WTC11 (cell line): ENCODE data around the gene RRP12. TPM values are rescaled to one million over a fixed set of nuclear protein-coding genes. Genes with fewer than 3 reads are reported as not detected.
"Not testable (repeated sequence)": the region's sequence is repeated elsewhere in the genome, so short reads cannot be mapped to it uniquely, and the experiment has no call there.

Experiments
- ATAC-seq: fragments of 200-7000 bp; cut with Tn5 transposase; 2 replicates; pipeline ENCODE4 v1.10.0; 2021; ENCODE audit warnings: mild to moderate bottlenecking, moderate library complexity
- CTCF ChIA-PET: fragments of 300-600 bp; sonication (Branson Sonifier 250); formaldehyde crosslinking; loops from one replicate; lab custom pipeline; 2021; ENCODE audit warnings: antibody characterized with exemption; lab: Charles Lee
- POLR2A ChIA-PET: fragments of 350-600 bp; sonication (Branson Sonifier 250); formaldehyde crosslinking; loops from one replicate; lab custom pipeline; 2021; ENCODE audit warnings: antibody characterized with exemption; lab: Charles Lee
- DNase-seq: peaks from one replicate; pipeline ENCODE4 v3.0.0; 2021; ENCODE audit warnings: low spot score
- H3K27ac Mint-ChIP-seq: 2 replicates; pipeline ENCODE4 v1.8.0; 2021; ENCODE audit warnings: mixed read lengths
- H3K27me3 Mint-ChIP-seq: 2 replicates; pipeline ENCODE4 v1.8.0; 2021; ENCODE audit warnings: low read depth, mild to moderate bottlenecking, moderate library complexity, mixed read lengths
- H3K36me3 Mint-ChIP-seq: 2 replicates; pipeline ENCODE4 v1.8.0; 2021; ENCODE audit warnings: mixed read lengths
- H3K4me1 Mint-ChIP-seq: 2 replicates; pipeline ENCODE4 v1.8.0; 2022; ENCODE audit warnings: mixed read lengths
- H3K4me3 Mint-ChIP-seq: 2 replicates; pipeline ENCODE4 v1.8.0; 2021; ENCODE audit warnings: mild to moderate bottlenecking, moderate library complexity, mixed read lengths
- H3K9me3 Mint-ChIP-seq: 2 replicates; pipeline ENCODE4 v1.8.0; 2021; ENCODE audit warnings: mixed read lengths
- ATF1 ChIP-seq: sonication (generic); formaldehyde crosslinking; IDR thresholded peaks from 2 replicates; pipeline ENCODE4 v1.8.1; 2023; ENCODE audit warnings: mild to moderate bottlenecking, moderate library complexity, missing genetic modification reagents
- ELF4 ChIP-seq: sonication (generic); formaldehyde crosslinking; IDR thresholded peaks from 2 replicates; pipeline ENCODE4 v1.8.1; 2022; ENCODE audit warnings: low read depth, mild to moderate bottlenecking, moderate library complexity, missing genetic modification reagents
- ETV6 ChIP-seq: sonication (generic); formaldehyde crosslinking; IDR thresholded peaks from 2 replicates; pipeline ENCODE4 v1.8.1; 2022; ENCODE audit warnings: mild to moderate bottlenecking, missing genetic modification reagents
- FOXJ3 ChIP-seq: sonication (generic); formaldehyde crosslinking; IDR thresholded peaks from 2 replicates; pipeline ENCODE4 v1.9.0; 2021; ENCODE audit warnings: missing genetic modification reagents, mild to moderate bottlenecking, borderline replicate concordance
- FOXP4 ChIP-seq: sonication (generic); formaldehyde crosslinking; IDR thresholded peaks from 2 replicates; pipeline ENCODE4 v1.8.0; 2022; ENCODE audit warnings: mild to moderate bottlenecking, missing genetic modification reagents
- JUN ChIP-seq: sonication (generic); formaldehyde crosslinking; IDR thresholded peaks from 2 replicates; pipeline ENCODE4 v1.8.0; 2023; ENCODE audit warnings: mild to moderate bottlenecking, missing genetic modification reagents
- NFE2L1 ChIP-seq: sonication (generic); formaldehyde crosslinking; IDR thresholded peaks from 2 replicates; pipeline ENCODE4 v1.8.1; 2023; ENCODE audit warnings: missing genetic modification reagents
- NR3C1 ChIP-seq: sonication (generic); formaldehyde crosslinking; conservative IDR thresholded peaks from 2 replicates; pipeline ENCODE4 v1.8.1; 2023; ENCODE audit warnings: low read depth, mild to moderate bottlenecking, missing genetic modification reagents
- PRRX2 ChIP-seq: fragments of 250-450 bp; sonication (Bioruptor Pico); IDR thresholded peaks from 2 replicates; pipeline ENCODE4 v1.8.0; 2021; ENCODE audit warnings: mild to moderate bottlenecking
- RELA ChIP-seq: sonication (generic); formaldehyde crosslinking; IDR thresholded peaks from 2 replicates; pipeline ENCODE4 v1.8.1; 2022; ENCODE audit warnings: missing genetic modification reagents, mild to moderate bottlenecking, borderline replicate concordance
- SMAD3 ChIP-seq: sonication (generic); formaldehyde crosslinking; IDR thresholded peaks from 2 replicates; pipeline ENCODE4 v1.8.0; 2022; ENCODE audit warnings: missing genetic modification reagents, mild to moderate bottlenecking, borderline replicate concordance
- USF1 ChIP-seq: sonication (generic); formaldehyde crosslinking; IDR thresholded peaks from 2 replicates; pipeline ENCODE4 v1.8.0; 2022; ENCODE audit warnings: mild to moderate bottlenecking, missing genetic modification reagents
- ZBTB21 ChIP-seq: sonication (generic); formaldehyde crosslinking; IDR thresholded peaks from 2 replicates; pipeline ENCODE4 v1.8.1; 2023; ENCODE audit warnings: mild to moderate bottlenecking, missing genetic modification reagents, borderline replicate concordance
- ZNF263 ChIP-seq: sonication (generic); formaldehyde crosslinking; IDR thresholded peaks from 2 replicates; pipeline ENCODE4 v1.8.1; 2022; ENCODE audit warnings: low read depth, mild to moderate bottlenecking, moderate library complexity, missing genetic modification reagents
- total RNA-seq: library from RNA; stranded (reverse); gene quantifications from 3 replicates; pipeline ENCODE4 v1.2.3, GENCODE V29; 2021
- TF ChIP-seq, protein P1 (sequence below): sonication (generic); formaldehyde crosslinking; IDR thresholded peaks from 2 replicates; pipeline ENCODE4 v1.8.0; 2022; ENCODE audit warnings: missing genetic modification reagents

Gene RRP12
- total RNA-seq, 1 experiment from 2014 or later, result 56.6 TPM

DNA sequence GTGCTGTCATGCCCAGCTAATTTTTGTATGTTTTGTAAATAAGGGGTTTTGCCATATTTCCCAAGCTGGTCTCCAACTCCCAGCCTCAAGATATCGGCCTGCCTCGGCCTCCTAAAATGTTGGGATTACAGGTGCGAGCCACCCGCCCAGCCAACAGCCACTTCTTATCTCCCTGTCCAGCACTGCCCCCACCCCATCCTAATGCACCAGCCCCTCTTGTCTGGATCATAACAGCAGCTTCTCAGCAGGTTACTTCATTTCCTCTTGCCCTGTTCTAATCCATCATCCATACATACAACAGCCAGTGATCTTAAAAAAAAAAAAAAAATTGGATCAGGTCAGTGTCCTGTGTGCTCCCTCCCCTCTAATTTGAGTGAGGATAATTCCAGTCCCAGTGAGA is 53.8 kb downstream of the RRP12 start:
- H3K27ac Mint-ChIP-seq, result no peak overlapping the region
- no peak overlapping the region for H3K4me3 Mint-ChIP-seq
- no peaks in the 10 kb centered on the region for H3K27me3 Mint-ChIP-seq
- no peak for ATAC-seq
- H3K9me3 Mint-ChIP-seq, result no peaks in the 10 kb centered on the region
- H3K36me3 Mint-ChIP-seq, result no peaks in the 10 kb centered on the region
- DNase-seq, result no peak
- H3K4me1 Mint-ChIP-seq, result peaks cover 9% of the 10 kb centered on the region; the same call in 1 of the 2 replicates
- TF ChIP-seq, protein P1, sequence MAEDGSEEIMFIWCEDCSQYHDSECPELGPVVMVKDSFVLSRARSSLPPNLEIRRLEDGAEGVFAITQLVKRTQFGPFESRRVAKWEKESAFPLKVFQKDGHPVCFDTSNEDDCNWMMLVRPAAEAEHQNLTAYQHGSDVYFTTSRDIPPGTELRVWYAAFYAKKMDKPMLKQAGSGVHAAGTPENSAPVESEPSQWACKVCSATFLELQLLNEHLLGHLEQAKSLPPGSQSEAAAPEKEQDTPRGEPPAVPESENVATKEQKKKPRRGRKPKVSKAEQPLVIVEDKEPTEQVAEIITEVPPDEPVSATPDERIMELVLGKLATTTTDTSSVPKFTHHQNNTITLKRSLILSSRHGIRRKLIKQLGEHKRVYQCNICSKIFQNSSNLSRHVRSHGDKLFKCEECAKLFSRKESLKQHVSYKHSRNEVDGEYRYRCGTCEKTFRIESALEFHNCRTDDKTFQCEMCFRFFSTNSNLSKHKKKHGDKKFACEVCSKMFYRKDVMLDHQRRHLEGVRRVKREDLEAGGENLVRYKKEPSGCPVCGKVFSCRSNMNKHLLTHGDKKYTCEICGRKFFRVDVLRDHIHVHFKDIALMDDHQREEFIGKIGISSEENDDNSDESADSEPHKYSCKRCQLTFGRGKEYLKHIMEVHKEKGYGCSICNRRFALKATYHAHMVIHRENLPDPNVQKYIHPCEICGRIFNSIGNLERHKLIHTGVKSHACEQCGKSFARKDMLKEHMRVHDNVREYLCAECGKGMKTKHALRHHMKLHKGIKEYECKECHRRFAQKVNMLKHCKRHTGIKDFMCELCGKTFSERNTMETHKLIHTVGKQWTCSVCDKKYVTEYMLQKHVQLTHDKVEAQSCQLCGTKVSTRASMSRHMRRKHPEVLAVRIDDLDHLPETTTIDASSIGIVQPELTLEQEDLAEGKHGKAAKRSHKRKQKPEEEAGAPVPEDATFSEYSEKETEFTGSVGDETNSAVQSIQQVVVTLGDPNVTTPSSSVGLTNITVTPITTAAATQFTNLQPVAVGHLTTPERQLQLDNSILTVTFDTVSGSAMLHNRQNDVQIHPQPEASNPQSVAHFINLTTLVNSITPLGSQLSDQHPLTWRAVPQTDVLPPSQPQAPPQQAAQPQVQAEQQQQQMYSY (CRISPR knock-in tag), result no peak
- no peak for TF ChIP-seq ETV6 (CRISPR knock-in tag)
- TF ChIP-seq ZNF263 (CRISPR knock-in tag), result no peak
- POLR2A ChIA-PET, result interaction anchor here (0.7 kb wide), 1 partner anchor 995 kb away, joined by 4 read pairs; no protein-coding TSS in a partner anchor
- CTCF ChIA-PET, result interaction anchor here (1.4 kb wide), 1 partner anchor 68 kb away, joined by 4 read pairs; no protein-coding TSS in a partner anchor

DNA sequence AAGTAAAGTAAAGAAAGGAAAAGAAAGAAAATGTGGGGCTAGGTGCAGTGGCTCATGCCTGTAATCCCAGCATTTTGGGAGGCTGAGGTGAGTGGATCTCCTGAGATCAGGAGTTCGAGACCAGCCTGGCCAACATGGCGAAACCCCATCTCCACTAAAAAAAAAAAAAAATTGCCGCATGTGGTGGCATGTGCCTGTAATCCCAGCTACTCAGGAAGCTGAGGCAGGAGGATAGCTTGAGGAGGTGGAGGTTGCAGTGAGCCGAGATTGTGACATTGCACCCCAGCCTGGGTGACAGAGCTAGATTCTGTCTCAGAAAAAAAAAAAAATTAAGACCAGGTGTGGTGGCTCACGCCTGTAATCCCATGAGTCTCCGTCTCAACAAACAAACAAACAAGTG is 57.5 kb downstream of the RRP12 start:
- DNase-seq, H3K27ac Mint-ChIP-seq, CTCF ChIA-PET, H3K9me3 Mint-ChIP-seq, H3K27me3 Mint-ChIP-seq, ATAC-seq, H3K4me3 Mint-ChIP-seq, H3K36me3 Mint-ChIP-seq, POLR2A ChIA-PET: not testable (repeated sequence)
- peaks cover 22% of the 10 kb centered on the region for H3K4me1 Mint-ChIP-seq

- no peak overlapping the region for H3K27ac Mint-ChIP-seq
- ChIA-PET POLR2A (interaction anchor here (0.6 kb wide), 1 partner anchor 56 kb away, joined by 5 read pairs; no protein-coding TSS in a partner anchor), CTCF (no interaction called here)
- no peaks in the 10 kb centered on the region for H3K36me3 Mint-ChIP-seq
- ATAC-seq, result no peak
- TF ChIP-seq ATF1 (CRISPR knock-in tag), result no peak
- TF ChIP-seq FOXJ3 (CRISPR knock-in tag), result no peak
- no peak for TF ChIP-seq FOXP4 (CRISPR knock-in tag)
- TF ChIP-seq, protein P1 (CRISPR knock-in tag), result no peak
- no peak for TF ChIP-seq NR3C1
- no peak for TF ChIP-seq PRRX2 (CRISPR knock-in tag)
- no peak for TF ChIP-seq JUN (CRISPR knock-in tag)
- no peaks in the 10 kb centered on the region for H3K9me3 Mint-ChIP-seq
- DNase-seq, result no peak
- peaks cover 38% of the 10 kb centered on the region for H3K4me1 Mint-ChIP-seq
- no peaks in the 10 kb centered on the region for H3K27me3 Mint-ChIP-seq
- H3K4me3 Mint-ChIP-seq, result no peak overlapping the region
These were observed 59.7 kb downstream of the RRP12 start for GRCh38 chr10:97341416-97341815.

- no peaks in the 10 kb centered on the region for H3K36me3 Mint-ChIP-seq
- H3K4me1 Mint-ChIP-seq, result peaks cover 47% of the 10 kb centered on the region
- DNase-seq (no peak), ATAC-seq (no peak)
- H3K27me3 Mint-ChIP-seq, result no peaks in the 10 kb centered on the region
- CTCF ChIA-PET, result interaction anchor here (0.6 to 1.0 kb wide), 2 partner anchors 8 to 17 kb away, joined by 3 to 5 read pairs; no protein-coding TSS in a partner anchor
- POLR2A ChIA-PET, result no interaction called here
- TF ChIP-seq ELF4 (CRISPR knock-in tag) (no peak), NFE2L1 (no peak), ZBTB21 (CRISPR knock-in tag) (no peak), RELA (CRISPR knock-in tag) (no peak), USF1 (no peak), SMAD3 (no peak)
- no peaks in the 10 kb centered on the region for H3K9me3 Mint-ChIP-seq
- H3K4me3 Mint-ChIP-seq, result peak overlapping the region; percentile 60
- H3K27ac Mint-ChIP-seq, result peak overlapping the region; percentile 92
These were observed 63.1 kb downstream of the RRP12 start for GRCh38 chr10:97338041-97338440.
